Calu3 (cell line): ENCODE results near the gene ARL14EPL. TPM values are rescaled to one million over a fixed set of nuclear protein-coding genes. Genes with fewer than 3 reads are reported as not detected.
"Not testable (repeated sequence)": the region's sequence is repeated elsewhere in the genome, so short reads cannot be mapped to it uniquely, and the experiment has no call there.

Experiments used
- BruUV-seq: library from RNA; stranded (reverse); fragments of 400-500 nt; replicated peaks from 2 replicates; lab custom pipeline; 2021; lab: Mats Ljungman, UMichigan
- CTCF ChIA-PET: fragments of 300-600 bp; sonication (Branson Sonifier 250); formaldehyde crosslinking; loops from one replicate; lab custom pipeline; 2022; ENCODE audit warnings: antibody characterized with exemption; lab: Charles Lee
- DNase-seq: peaks from one replicate; pipeline ENCODE4 v3.0.0; 2022
- H3K27ac Mint-ChIP-seq: one replicate; pipeline ENCODE4 v1.8.0; 2022; ENCODE audit warnings: mixed read lengths; ENCODE audit not compliant: unreplicated experiment
- H3K27me3 Mint-ChIP-seq: one replicate; pipeline ENCODE4 v1.8.0; 2022; ENCODE audit warnings: mixed read lengths; ENCODE audit not compliant: unreplicated experiment
- H3K36me3 Mint-ChIP-seq: one replicate; pipeline ENCODE4 v1.8.0; 2022; ENCODE audit warnings: mild to moderate bottlenecking, moderate library complexity, mixed read lengths; ENCODE audit not compliant: insufficient read depth, unreplicated experiment
- H3K4me1 Mint-ChIP-seq: one replicate; pipeline ENCODE4 v1.8.0; 2022; ENCODE audit warnings: mild to moderate bottlenecking, low read depth, mixed read lengths; ENCODE audit not compliant: unreplicated experiment
- H3K4me3 Mint-ChIP-seq: one replicate; pipeline ENCODE4 v1.8.0; 2022; ENCODE audit warnings: mild to moderate bottlenecking, low read depth, moderate library complexity, mixed read lengths; ENCODE audit not compliant: unreplicated experiment
- H3K9me3 Mint-ChIP-seq: one replicate; pipeline ENCODE4 v1.8.0; 2022; ENCODE audit warnings: low read depth, mixed read lengths; ENCODE audit not compliant: unreplicated experiment
- CTCF ChIP-seq: fragments of 200-600 bp; IDR thresholded peaks from one replicate; pipeline ENCODE4 v1.8.0; 2022; ENCODE audit warnings: antibody characterized with exemption; ENCODE audit not compliant: unreplicated experiment
- intact Hi-C: fragments of 100-400 bp; cut with micrococcal nuclease; formaldehyde crosslinking; loops from one replicate; pipeline ENCODE4 v1.10.0; 2022; ENCODE audit not compliant: unreplicated experiment
- total RNA-seq: library from RNA; stranded (reverse); gene quantifications from 2 replicates; pipeline ENCODE4 v1.2.3, GENCODE V29; 2022

Gene ARL14EPL
- total RNA-seq, 1 experiment from 2014 or later, result 0.66 TPM

GRCh38 chr5:116084871-116085715 is 52.8 kb downstream of the ARL14EPL start, which contains the start of gene COMMD10:
Gene COMMD10 (plus strand): TSS chr5:116085025.
- H3K36me3 Mint-ChIP-seq, result peaks cover 22% of the 10 kb centered on the region
- H3K27me3 Mint-ChIP-seq, result no peaks in the 10 kb centered on the region
- peak within 1 kb of the TSS; percentile 79 for H3K4me3 Mint-ChIP-seq
- CTCF ChIA-PET, result interaction anchor here (1.3 to 1.6 kb wide), 2 partner anchors 451 to 1369 kb away, joined by 3 to 4 read pairs; no protein-coding TSS in a partner anchor
- no peak for TF ChIP-seq CTCF
- no TSS peak for BruUV-seq
- peak within 1 kb of the TSS; percentile 70 for H3K27ac Mint-ChIP-seq
- no peaks in the 10 kb centered on the region for H3K9me3 Mint-ChIP-seq
- intact Hi-C loops, result no loop called here
- H3K4me1 Mint-ChIP-seq, result peaks cover 18% of the 10 kb centered on the region
- DNase-seq, result peak; percentile 80

- H3K27ac Mint-ChIP-seq, BruUV-seq, H3K27me3 Mint-ChIP-seq, H3K9me3 Mint-ChIP-seq, CTCF ChIA-PET, intact Hi-C loops, DNase-seq: not testable (repeated sequence)
- Mint-ChIP-seq H3K4me3 (peak overlapping the region; percentile 79), H3K4me1 (peaks cover 21% of the 10 kb centered on the region), H3K36me3 (peaks cover 22% of the 10 kb centered on the region)
These were observed 54.0 kb downstream of the ARL14EPL start for GRCh38 chr5:116086309-116086708.

- Mint-ChIP-seq H3K27me3 (no peaks in the 10 kb centered on the region), H3K9me3 (no peaks in the 10 kb centered on the region), H3K27ac (no peak overlapping the region), H3K4me1 (peaks cover 19% of the 10 kb centered on the region), H3K36me3 (peaks cover 22% of the 10 kb centered on the region), H3K4me3 (no peak overlapping the region)
- intact Hi-C loops, result no loop called here
- CTCF ChIA-PET, result no interaction called here
- no peak for TF ChIP-seq CTCF
- BruUV-seq, result no TSS peak
- DNase-seq, result no peak
These were observed 55.8 kb downstream of the ARL14EPL start for GRCh38 chr5:116088062-116088461.

GRCh38 chr5:116090302-116090701 is 58.0 kb downstream of the ARL14EPL start:
- no TSS peak for BruUV-seq
- no peak for DNase-seq
- Mint-ChIP-seq H3K27me3 (no peaks in the 10 kb centered on the region), H3K27ac (no peak overlapping the region), H3K4me1 (peaks cover 7% of the 10 kb centered on the region), H3K9me3 (no peaks in the 10 kb centered on the region), H3K4me3 (no peak overlapping the region), H3K36me3 (peaks cover 7% of the 10 kb centered on the region)
- TF ChIP-seq CTCF, result no peak
- CTCF ChIA-PET, result no interaction called here
- intact Hi-C loops, result no loop called here

- TF ChIP-seq CTCF, result no peak
- no peaks in the 10 kb centered on the region for H3K9me3 Mint-ChIP-seq
- CTCF ChIA-PET, result no interaction called here
- H3K4me1 Mint-ChIP-seq, result peaks cover 7% of the 10 kb centered on the region
- BruUV-seq, result no TSS peak
- intact Hi-C loops, result no loop called here
- H3K27ac Mint-ChIP-seq, result no peak overlapping the region
- H3K36me3 Mint-ChIP-seq, result no peaks in the 10 kb centered on the region
- no peak for DNase-seq
- no peak overlapping the region for H3K4me3 Mint-ChIP-seq
- H3K27me3 Mint-ChIP-seq, result no peaks in the 10 kb centered on the region
These were observed 59.1 kb downstream of the ARL14EPL start for GRCh38 chr5:116091416-116091815.
